SK-N-MC (cell line): Measurements from ENCODE around the gene WDR33.

ENCODE experiments used
- EZH2 ChIP-seq: fragments of 200-600 bp; sonication (generic); IDR thresholded peaks from one replicate; pipeline ENCODE4 v1.6.1; 2017; ENCODE audit warnings: antibody characterized with exemption
- POLR2AphosphoS5 ChIP-seq: IDR thresholded peaks from 2 replicates; pipeline ENCODE4 v1.6.1; 2012; ENCODE audit warnings: mild to moderate bottlenecking, low read depth, low read length, borderline replicate concordance

GRCh38 chr2:127654838-127655175 lies 156.2 kb downstream of the WDR33 start:
- TF ChIP-seq EZH2 (no peak), POLR2AphosphoS5 (no peak)
